Left kidney (tissue), 2 donors: Measurements from ENCODE around the gene EXOSC10. TPM values are rescaled to one million over a fixed set of nuclear protein-coding genes. Genes with fewer than 3 reads are reported as not detected.
"Not testable (repeated sequence)": the region's sequence is repeated elsewhere in the genome, so short reads cannot be mapped to it uniquely, and the experiment has no call there.

Experiments
- DNase-seq: peaks from one replicate; pipeline ENCODE4 v3.0.0-alpha.2; 2013
- polyA plus RNA-seq: library from polyadenylated mRNA; unstranded; fragments of 120-200 nt; gene quantifications from one replicate; pipeline ENCODE4 v1.2.1, GENCODE V29; 2013; ENCODE audit not compliant: insufficient read length

EXOSC10 gene
- polyA plus RNA-seq, 1 donor = 114 TPM

GRCh38 chr1:11114966-11115365 is 15.3 kb upstream of the EXOSC10 start:
- no peak for DNase-seq

GRCh38 chr1:11109047-11109760 is 9.5 kb upstream of the EXOSC10 start:
- DNase-seq = no peak

GRCh38 chr1:11107599-11107998 is 7.9 kb upstream of the EXOSC10 start:
- peak; percentile 33 for DNase-seq

- no peak for DNase-seq
Measured at GRCh38 chr1:11105586-11105985, 5.9 kb upstream of the EXOSC10 start.

- no peak for DNase-seq
Measured at GRCh38 chr1:11101347-11101746, 1.7 kb upstream of the EXOSC10 start.

- DNase-seq = not testable (repeated sequence)
Measured at GRCh38 chr1:11100806-11101205, 1.1 kb upstream of the EXOSC10 start.

- no peak for DNase-seq
Measured at GRCh38 chr1:11100149-11100493, 452 bp upstream of the EXOSC10 start.

- no peak for DNase-seq
Measured at GRCh38 chr1:11098931-11099309, 749 bp downstream of the EXOSC10 start.

- DNase-seq = not testable (repeated sequence)
Measured at GRCh38 chr1:11083784-11084183, 15.9 kb downstream of the EXOSC10 start.

- no peak for DNase-seq
Measured at GRCh38 chr1:11080931-11081330, 18.7 kb downstream of the EXOSC10 start.

- no peak for DNase-seq
Measured at GRCh38 chr1:11078631-11079030, 21.0 kb downstream of the EXOSC10 start.

GRCh38 chr1:11073398-11073797 is 26.3 kb downstream of the EXOSC10 start:
- DNase-seq = not testable (repeated sequence)

- no peak for DNase-seq
Measured at GRCh38 chr1:11072216-11072917, 27.3 kb downstream of the EXOSC10 start.

- DNase-seq = no peak
Measured at GRCh38 chr1:11071463-11072215, 28.0 kb downstream of the EXOSC10 start.

GRCh38 chr1:11070876-11071275 is 28.8 kb downstream of the EXOSC10 start:
- DNase-seq = no peak

- no peak for DNase-seq
Measured at GRCh38 chr1:11068600-11069473, 30.8 kb downstream of the EXOSC10 start.

GRCh38 chr1:11067716-11068599 is 31.7 kb downstream of the EXOSC10 start:
- DNase-seq = no peak

GRCh38 chr1:11065796-11066195 is 33.9 kb downstream of the EXOSC10 start:
- no peak for DNase-seq

GRCh38 chr1:11064942-11065341 is 34.7 kb downstream of the EXOSC10 start:
- DNase-seq = no peak

GRCh38 chr1:11063937-11064537 is 35.6 kb downstream of the EXOSC10 start:
- not testable (repeated sequence) for DNase-seq

- no peak for DNase-seq
Measured at GRCh38 chr1:11062965-11063401, 36.7 kb downstream of the EXOSC10 start.
